SK-N-SH (cell line): Measurements from ENCODE around the gene C1QL1. TPM values are rescaled to one million over a fixed set of nuclear protein-coding genes. Genes with fewer than 3 reads are reported as not detected.

Source experiments
- CTCF ChIA-PET: fragments of 300-600, 350-600 bp; formaldehyde crosslinking; extraction: SDS; loops from one replicate; lab custom pipeline; 2021; lab: Yijun Ruan, JAX
- POLR2A ChIA-PET: fragments of 350-600 bp; sonication (Branson Sonifier 250); formaldehyde crosslinking; extraction: SDS; loops from one replicate; lab custom pipeline; 2020; ENCODE audit warnings: antibody characterized with exemption, inconsistent platforms; lab: Yijun Ruan, JAX
- DNase-seq: peaks from one replicate; pipeline ENCODE4 v3.0.0; 2012
- H2AFZ ChIP-seq: fragments of 200-600 bp; sonication (generic); 2 replicates; pipeline ENCODE4 v1.8.1; 2016; ENCODE audit warnings: antibody characterized with exemption, mild to moderate bottlenecking, low read depth
- H3F3A ChIP-seq: fragments of 200-600 bp; sonication (generic); replicated peaks from 2 replicates; pipeline ENCODE3; 2016; ENCODE audit warnings: antibody characterized with exemption, mild to moderate bottlenecking; ENCODE audit not compliant: insufficient read depth
- H3K27ac ChIP-seq, 2 experiments: fragments of 200-500 bp in 1 of 2; fragments of 200-600 bp in 1 of 2; sonication (Bioruptor generic) in 1 of 2; sonication (generic), shearing (Covaris generic) in 1 of 2; 2 replicates each; pipeline versions ENCODE4 v1.5.1 to v1.6.1; 2014 to 2016; ENCODE audit warnings: low read depth in 2 of 2, inconsistent platforms in 1 of 2, low read length in 1 of 2, mild to moderate bottlenecking in 1 of 2, mixed read lengths in 1 of 2
- H3K27me3 ChIP-seq: fragments of 200-600 bp; sonication (generic), shearing (Covaris generic); 2 replicates; pipeline ENCODE4 v1.6.1; 2016; ENCODE audit warnings: mixed run types; ENCODE audit not compliant: insufficient read depth
- H3K36me3 ChIP-seq, 2 experiments: fragments of 200-500 bp in 1 of 2; fragments of 200-600 bp in 1 of 2; sonication (Bioruptor generic) in 1 of 2; sonication (generic) in 1 of 2; replicated peaks in 1 of 2; 2 replicates each; pipeline versions ENCODE3 to v1.5.1; 2014 to 2016; ENCODE audit warnings: low read length in 1 of 2, mild to moderate bottlenecking in 1 of 2; ENCODE audit not compliant: insufficient read depth in 2 of 2, control insufficient read depth in 1 of 2
- H3K4me1 ChIP-seq, 2 experiments: fragments of 200-500 bp in 1 of 2; fragments of 200-600 bp in 1 of 2; sonication (Bioruptor generic) in 1 of 2; sonication (generic), shearing (Covaris generic) in 1 of 2; 2 replicates each; pipeline versions ENCODE4 v1.5.1 to v1.6.1; 2014 to 2016; ENCODE audit warnings: low read depth in 1 of 2, low read length in 1 of 2, mixed run types in 1 of 2; ENCODE audit not compliant: insufficient read depth in 2 of 2, control insufficient read depth in 1 of 2
- H3K4me2 ChIP-seq: fragments of 200-600 bp; sonication (generic), shearing (Covaris generic); 2 replicates; pipeline ENCODE4 v1.6.1; 2017; ENCODE audit warnings: mixed run types
- H3K4me3 ChIP-seq, 2 experiments: fragments of 200-500 bp in 1 of 2; fragments of 200-600 bp in 1 of 2; sonication (Bioruptor generic) in 1 of 2; sonication (generic), shearing (Covaris generic) in 1 of 2; 2 replicates each; pipeline versions ENCODE4 v1.5.1 to v1.8.1; 2014 to 2016; ENCODE audit warnings: low read depth in 2 of 2, inconsistent platforms in 1 of 2, low read length in 1 of 2, mild to moderate bottlenecking in 1 of 2, mixed read lengths in 1 of 2, moderate library complexity in 1 of 2
- H3K79me2 ChIP-seq: fragments of 200-600 bp; sonication (generic); 2 replicates; pipeline ENCODE4 v1.8.1; 2017; ENCODE audit warnings: mild to moderate bottlenecking; ENCODE audit not compliant: insufficient read depth
- H3K9ac ChIP-seq: fragments of 200-600 bp; sonication (generic); 2 replicates; pipeline ENCODE4 v1.6.1; 2017; ENCODE audit warnings: mixed run types
- H3K9me2 ChIP-seq: fragments of 200-600 bp; sonication (generic); 2 replicates; pipeline ENCODE4 v1.6.1; 2017; ENCODE audit warnings: mixed run types
- H3K9me3 ChIP-seq: fragments of 200-600 bp; sonication (generic); 2 replicates; pipeline ENCODE4 v1.6.1; 2017; ENCODE audit warnings: mixed run types, mild to moderate bottlenecking, moderate library complexity
- H4K20me1 ChIP-seq: fragments of 200-600 bp; sonication (generic); 2 replicates; pipeline ENCODE4 v1.6.1; 2017; ENCODE audit warnings: mild to moderate bottlenecking, mixed run types; ENCODE audit not compliant: insufficient read depth
- EP300 ChIP-seq, 2 experiments: IDR thresholded peaks; 2 replicates each; pipeline versions ENCODE4 v1.4.0 to v1.6.1; 2012; ENCODE audit warnings: borderline replicate concordance in 1 of 2, low read depth in 1 of 2, low read length in 1 of 2
- FOSL2 ChIP-seq: IDR thresholded peaks from 2 replicates; pipeline ENCODE4 v1.4.0; 2012; ENCODE audit warnings: low read depth, mild to moderate bottlenecking, moderate library complexity, borderline replicate concordance
- FOXJ3 ChIP-seq: sonication (generic); formaldehyde crosslinking; IDR thresholded peaks from 2 replicates; pipeline ENCODE4 v1.5.1; 2020; ENCODE audit warnings: mild to moderate bottlenecking, missing genetic modification reagents
- POLR2AphosphoS5 ChIP-seq: IDR thresholded peaks from 2 replicates; pipeline ENCODE4 v1.6.1; 2012; ENCODE audit warnings: low read depth, low read length
- SIN3A ChIP-seq: IDR thresholded peaks from 2 replicates; pipeline ENCODE4 v1.6.1; 2012; ENCODE audit warnings: low read depth, mild to moderate bottlenecking, low read length, moderate library complexity, borderline replicate concordance
- SMC3 ChIP-seq: IDR thresholded peaks from 2 replicates; pipeline ENCODE4 v1.6.1; 2012; ENCODE audit warnings: low read depth, low read length, improper control_type of control experiment
- TCF12 ChIP-seq: IDR thresholded peaks from 2 replicates; pipeline ENCODE4 v1.4.0; 2012
- YY1 ChIP-seq: IDR thresholded peaks from 2 replicates; pipeline ENCODE4 v1.4.0; 2012; ENCODE audit warnings: low read depth, mild to moderate bottlenecking
- WGBS: methylation state at CpG from one replicate; pipeline ENCODE4 v1.1.6; 2017; ENCODE audit warnings: low lambda C conversion rate; 5-methylcytosine and 5-hydroxymethylcytosine counted together
- polyA plus RNA-seq, 3 experiments: library from polyadenylated mRNA; depleted of rRNA; stranded (reverse); fragments of >200 nt; gene quantifications; 2 replicates each; pipeline ENCODE4 v1.2.3, GENCODE V29; 2012
- TF ChIP-seq, protein P1 (sequence below): fragments of 150-350 bp; IDR thresholded peaks from 2 replicates; pipeline ENCODE4 v1.6.1; 2017; ENCODE audit warnings: antibody characterized with exemption, low read length, low read depth, borderline replicate concordance
- TF ChIP-seq, protein P2 (sequence below): IDR thresholded peaks from 2 replicates; pipeline ENCODE4; 2012
- TF ChIP-seq, protein P3 (sequence below): fragments of 150-350 bp; IDR thresholded peaks from 2 replicates; pipeline ENCODE4 v1.6.1; 2016; ENCODE audit warnings: mild to moderate bottlenecking, low read depth, low read length

The C1QL1 gene
- polyA plus RNA-seq, 1 of the 3 experiments (the other 2 are of a cell fraction), result 11.9 TPM

DNA sequence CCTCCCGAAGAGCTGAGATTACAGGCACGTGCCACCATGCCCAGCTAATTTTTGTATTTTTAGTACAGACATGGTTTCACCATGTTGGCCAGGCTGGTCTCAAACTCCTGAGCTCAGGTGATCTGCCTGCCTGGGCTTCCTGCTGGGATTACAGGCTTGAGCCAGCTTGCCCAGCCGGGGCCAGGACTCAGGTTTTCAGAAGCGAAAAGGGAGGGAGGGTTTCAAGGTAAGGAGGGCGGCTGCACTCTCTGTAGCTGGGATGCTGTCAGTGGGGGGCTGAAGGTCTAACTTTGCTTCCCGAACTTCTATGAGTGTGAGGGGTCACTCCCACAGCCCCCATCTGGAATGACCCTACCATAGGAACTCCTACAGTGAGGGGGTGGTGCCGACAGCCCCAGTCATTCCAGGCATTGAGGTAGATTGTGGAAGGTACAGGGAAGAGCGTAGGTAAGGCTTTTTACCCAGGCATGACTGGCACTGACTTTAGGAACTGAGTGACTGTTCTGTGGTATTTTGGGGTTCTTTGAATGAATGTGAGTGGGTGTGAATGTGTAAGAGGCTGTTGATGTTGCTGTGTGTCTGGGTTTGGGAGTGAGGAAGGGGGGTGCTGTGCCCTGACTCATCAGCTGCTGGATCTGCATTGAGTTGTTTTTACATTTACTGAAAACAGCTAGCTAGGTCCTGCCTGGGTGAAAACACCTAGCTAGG, 3.8 kb upstream of the C1QL1 start:
- peaks cover 5% of the 10 kb centered on the region; the same call in 1 of the 2 replicates for H3K27me3 ChIP-seq
- DNase-seq, result no peak
- H3K27ac ChIP-seq, result no peak overlapping the region
- no peak overlapping the region for H3K9ac ChIP-seq
- no peaks in the 10 kb centered on the region for H3K36me3 ChIP-seq
- no peak overlapping the region for H2AFZ ChIP-seq
- no peaks in the 10 kb centered on the region for H3K9me3 ChIP-seq
- TF ChIP-seq POLR2AphosphoS5, result no peak
- TF ChIP-seq SIN3A, result no peak
- no peak for TF ChIP-seq TCF12
- TF ChIP-seq, protein P1, sequence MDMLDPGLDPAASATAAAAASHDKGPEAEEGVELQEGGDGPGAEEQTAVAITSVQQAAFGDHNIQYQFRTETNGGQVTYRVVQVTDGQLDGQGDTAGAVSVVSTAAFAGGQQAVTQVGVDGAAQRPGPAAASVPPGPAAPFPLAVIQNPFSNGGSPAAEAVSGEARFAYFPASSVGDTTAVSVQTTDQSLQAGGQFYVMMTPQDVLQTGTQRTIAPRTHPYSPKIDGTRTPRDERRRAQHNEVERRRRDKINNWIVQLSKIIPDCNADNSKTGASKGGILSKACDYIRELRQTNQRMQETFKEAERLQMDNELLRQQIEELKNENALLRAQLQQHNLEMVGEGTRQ, result no peak
- no peak for TF ChIP-seq EP300 (IDR thresholded peaks at IDR 0.05; ENCODE audit: borderline replicate concordance in 1 of 2, low read depth in 1 of 2, low read length in 1 of 2)
- no peak for TF ChIP-seq FOSL2
- TF ChIP-seq SMC3, result no peak
- no peaks in the 10 kb centered on the region for H3K79me2 ChIP-seq
- no peak overlapping the region for H3K4me3 ChIP-seq
- ChIA-PET CTCF (interaction anchor here (0.8 to 1.7 kb wide), 5 partner anchors 10 to 124 kb away, joined by 3 to 6 read pairs (median 4); no protein-coding TSS in a partner anchor), POLR2A (no interaction called here)
- peaks cover 10% of the 10 kb centered on the region for H3F3A ChIP-seq
- 92% methylated on average over 8 of the region's 8 CpGs for WGBS
- H3K4me1 ChIP-seq, result peaks cover 0 to 17% of the 10 kb centered on the region in 2 experiments; a peak in 1 of 4 replicates
- H3K4me2 ChIP-seq, result no peak overlapping the region
- no peaks in the 10 kb centered on the region for H4K20me1 ChIP-seq
- H3K9me2 ChIP-seq, result no peaks in the 10 kb centered on the region

DNA sequence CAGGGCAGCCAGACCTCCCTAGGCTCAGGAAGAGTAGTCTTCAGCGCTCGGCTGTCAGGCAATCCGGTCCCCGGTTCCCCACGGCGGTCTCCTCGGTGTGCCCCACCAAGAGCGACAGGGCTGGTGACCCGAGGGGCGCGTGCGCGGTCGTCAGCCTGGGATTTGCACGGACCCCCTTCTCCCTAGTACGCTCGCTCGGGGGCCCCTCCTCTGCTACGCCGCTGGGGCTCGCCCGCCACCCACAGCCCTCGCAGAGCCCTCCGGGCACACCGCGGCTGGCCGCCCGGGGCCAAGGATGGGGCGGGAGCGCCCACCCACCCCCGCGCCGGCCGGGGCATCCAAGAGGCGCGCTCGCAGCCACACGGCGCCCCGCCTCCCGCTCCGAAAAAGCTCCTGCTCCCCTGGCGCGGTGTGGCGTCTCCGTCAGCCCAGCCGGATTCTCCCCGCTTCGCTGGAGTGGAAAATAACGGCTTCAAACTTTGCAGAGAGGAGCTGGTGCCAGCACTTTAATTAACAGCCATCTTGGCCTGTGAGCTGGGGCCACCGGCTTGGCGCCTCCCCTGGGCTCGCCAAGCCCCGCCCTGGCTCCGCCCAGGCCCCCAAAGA, 2.1 kb upstream of the C1QL1 start:
- Histone ChIP-seq H3K4me2 (peak overlapping the region; percentile 69), H3K9me3 (no peaks in the 10 kb centered on the region), H2AFZ (peak overlapping the region; percentile 97), H3K79me2 (no peaks in the 10 kb centered on the region), H3F3A (peaks cover 10% of the 10 kb centered on the region), H3K27me3 (peaks cover 8% of the 10 kb centered on the region; the same call in 1 of the 2 replicates), H3K4me1 (peaks cover 0 to 25% of the 10 kb centered on the region in 2 experiments; a peak in 1 of 4 replicates), H4K20me1 (no peaks in the 10 kb centered on the region), H3K9me2 (no peaks in the 10 kb centered on the region), H3K4me3 (peak overlapping the region; percentile 59 to 62), H3K36me3 (no peaks in the 10 kb centered on the region), H3K9ac (peak overlapping the region; percentile 55; the same call in 1 of the 2 replicates), H3K27ac (peak overlapping the region in 1 of 2 experiments; percentile 30; a peak in 1 of 4 replicates)
- ChIA-PET POLR2A (interaction anchor here (0.6 to 1.4 kb wide), 4 partner anchors 13 to 103 kb away, joined by 3 to 4 read pairs (median 4); no protein-coding TSS in a partner anchor), CTCF (interaction anchor here (1.3 to 3.2 kb wide), 8 partner anchors 10 to 129 kb away, joined by 3 to 33 read pairs (median 6); no protein-coding TSS in a partner anchor)
- WGBS, result 19% methylated on average over 25 of the region's 55 CpGs
- 0 out of 2 replicates have a peak, but pooled peaks have one; percentile 41 for TF ChIP-seq YY1
- TF ChIP-seq, protein P2, sequence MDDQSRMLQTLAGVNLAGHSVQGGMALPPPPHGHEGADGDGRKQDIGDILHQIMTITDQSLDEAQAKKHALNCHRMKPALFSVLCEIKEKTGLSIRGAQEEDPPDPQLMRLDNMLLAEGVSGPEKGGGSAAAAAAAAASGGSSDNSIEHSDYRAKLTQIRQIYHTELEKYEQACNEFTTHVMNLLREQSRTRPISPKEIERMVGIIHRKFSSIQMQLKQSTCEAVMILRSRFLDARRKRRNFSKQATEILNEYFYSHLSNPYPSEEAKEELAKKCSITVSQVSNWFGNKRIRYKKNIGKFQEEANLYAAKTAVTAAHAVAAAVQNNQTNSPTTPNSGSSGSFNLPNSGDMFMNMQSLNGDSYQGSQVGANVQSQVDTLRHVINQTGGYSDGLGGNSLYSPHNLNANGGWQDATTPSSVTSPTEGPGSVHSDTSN, result 0 out of 2 replicates have a peak, but pooled peaks have one; percentile 19
- TF ChIP-seq, protein P3, sequence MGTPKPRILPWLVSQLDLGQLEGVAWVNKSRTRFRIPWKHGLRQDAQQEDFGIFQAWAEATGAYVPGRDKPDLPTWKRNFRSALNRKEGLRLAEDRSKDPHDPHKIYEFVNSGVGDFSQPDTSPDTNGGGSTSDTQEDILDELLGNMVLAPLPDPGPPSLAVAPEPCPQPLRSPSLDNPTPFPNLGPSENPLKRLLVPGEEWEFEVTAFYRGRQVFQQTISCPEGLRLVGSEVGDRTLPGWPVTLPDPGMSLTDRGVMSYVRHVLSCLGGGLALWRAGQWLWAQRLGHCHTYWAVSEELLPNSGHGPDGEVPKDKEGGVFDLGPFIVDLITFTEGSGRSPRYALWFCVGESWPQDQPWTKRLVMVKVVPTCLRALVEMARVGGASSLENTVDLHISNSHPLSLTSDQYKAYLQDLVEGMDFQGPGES, result no peak
- no peak for TF ChIP-seq FOXJ3 (CRISPR knock-in tag)
- DNase-seq, result peak; percentile 77
